Measurements from ENCODE around the gene METRNL. TPM values are rescaled to one million over a fixed set of nuclear protein-coding genes. Genes with fewer than 3 reads are reported as not detected.
A peak's percentile ranks its signal among the peaks of the same experiment; 100 is the strongest.
"Not testable (repeated sequence)": the region's sequence is repeated elsewhere in the genome, so short reads cannot be mapped to it uniquely, and the experiment has no call there.

The METRNL gene
- total RNA-seq, 1 donor from 2014 or later, result 131 TPM

GRCh38 chr17:83064021-83064731, 15.2 kb upstream of the METRNL start:
- DNase-seq (ENCODE audit: low spot score) (no peak), ATAC-seq (no peak)

GRCh38 chr17:83064732-83065659, 14.4 kb upstream of the METRNL start:
- DNase-seq (ENCODE audit: low spot score) (peak; percentile 66), ATAC-seq (no peak)
- intact Hi-C loops (cut with DNase I), result no loop called here

More at GRCh38 chr17:83064021-83064731, 15.2 kb upstream of the METRNL start:
- intact Hi-C loops (cut with DNase I), result no loop called here

GRCh38 chr17:83065660-83066542, 13.5 kb upstream of the METRNL start:
- intact Hi-C loops (cut with DNase I), result no loop called here
- ATAC-seq (no peak), DNase-seq (ENCODE audit: low spot score) (peak; percentile 57)

DNA sequence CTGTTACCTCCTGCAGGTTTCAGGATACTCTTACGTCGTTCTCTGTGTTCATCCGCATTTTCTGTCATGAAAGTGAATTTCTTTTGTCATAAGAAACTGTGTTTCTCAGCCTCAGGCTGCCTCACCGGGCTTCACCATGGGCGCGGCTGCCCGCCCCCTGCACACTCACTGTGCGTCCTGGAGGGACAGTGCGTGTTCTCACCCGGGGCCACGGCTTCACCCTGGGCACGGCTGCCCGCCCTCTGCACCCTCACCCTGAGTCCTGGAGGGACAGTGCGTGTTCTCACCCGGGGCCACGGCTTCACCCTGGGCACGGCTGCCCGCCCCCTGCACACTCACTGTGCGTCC, 12.9 kb upstream of the METRNL start:
- ATAC-seq; intact Hi-C loops (cut with DNase I); DNase-seq (ENCODE audit: low spot score): not testable (repeated sequence)

GRCh38 chr17:83067071-83067717, 12.2 kb upstream of the METRNL start:
- DNase-seq (ENCODE audit: low spot score) (peak; percentile 53), ATAC-seq (no peak)
- intact Hi-C loops (cut with DNase I), result no loop called here

- intact Hi-C loops (cut with DNase I), result no loop called here
- ATAC-seq (no peak), DNase-seq (ENCODE audit: low spot score) (peak; percentile 49)
These were observed 11.6 kb upstream of the METRNL start for GRCh38 chr17:83067718-83068261.

DNA sequence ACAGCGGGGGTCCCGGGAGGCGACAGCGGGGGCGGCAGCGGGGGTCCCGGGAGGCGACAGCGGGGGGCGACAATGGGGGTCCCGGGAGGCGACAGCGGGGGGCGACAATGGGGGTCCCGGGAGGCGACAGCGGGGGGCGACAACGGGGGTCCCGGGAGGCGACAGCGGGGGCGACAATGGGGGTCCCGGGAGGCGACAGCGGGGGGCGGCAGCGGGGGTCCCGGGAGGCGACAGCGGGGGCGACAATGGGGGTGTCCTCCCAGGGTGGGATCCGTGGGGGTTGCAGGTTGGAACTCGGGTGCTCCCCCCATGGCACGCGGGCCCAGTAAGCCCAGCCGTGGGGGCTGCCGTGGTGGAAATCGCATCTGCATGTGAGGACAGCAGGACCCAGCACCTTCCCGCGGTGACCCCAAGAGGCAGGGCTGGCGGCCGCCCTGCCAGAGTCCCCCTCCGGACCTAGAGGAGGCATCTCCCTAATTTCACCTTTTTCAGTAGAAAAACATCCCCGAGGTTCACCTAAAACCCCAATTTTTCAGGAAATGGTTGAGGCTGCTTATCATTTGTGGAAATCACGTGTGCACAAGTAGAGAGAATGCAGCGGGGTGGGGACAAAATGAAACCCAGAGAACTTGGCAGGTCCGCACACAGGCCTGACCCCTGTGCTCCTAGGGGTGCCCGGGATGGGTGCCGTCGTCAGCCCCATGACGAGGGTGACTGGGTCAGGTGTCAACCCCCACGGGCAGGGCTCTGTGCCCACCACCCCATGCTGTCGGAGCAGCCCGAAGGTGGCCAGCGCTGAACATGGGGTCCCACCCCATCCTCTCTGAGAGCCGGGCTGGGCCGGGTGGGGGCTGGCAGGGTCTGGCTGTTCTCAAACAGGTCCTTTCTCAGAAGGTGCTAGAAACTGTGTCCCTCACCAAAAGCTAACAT, 10.5 kb upstream of the METRNL start:
- intact Hi-C loops (cut with DNase I), result no loop called here
- ATAC-seq, result no peak
- peak; percentile 58 for DNase-seq (ENCODE audit: low spot score)

DNA sequence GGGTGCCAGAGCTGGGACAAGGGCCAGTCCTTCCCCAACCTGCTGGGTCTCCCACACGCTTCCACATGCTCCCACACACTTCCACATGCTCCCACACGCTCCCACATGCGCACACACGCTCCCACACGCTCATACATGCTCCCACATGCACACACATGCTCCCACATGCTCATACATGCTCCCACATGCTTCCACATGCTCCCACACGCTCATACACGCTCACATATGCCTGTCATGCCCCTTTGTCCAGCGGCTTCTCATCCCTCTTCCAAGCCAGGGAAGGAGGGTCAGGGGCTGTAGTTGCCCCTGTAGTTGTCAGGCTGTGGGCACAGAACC, 9.9 kb upstream of the METRNL start:
- intact Hi-C loops (cut with DNase I), result no loop called here
- no peak for ATAC-seq

DNA sequence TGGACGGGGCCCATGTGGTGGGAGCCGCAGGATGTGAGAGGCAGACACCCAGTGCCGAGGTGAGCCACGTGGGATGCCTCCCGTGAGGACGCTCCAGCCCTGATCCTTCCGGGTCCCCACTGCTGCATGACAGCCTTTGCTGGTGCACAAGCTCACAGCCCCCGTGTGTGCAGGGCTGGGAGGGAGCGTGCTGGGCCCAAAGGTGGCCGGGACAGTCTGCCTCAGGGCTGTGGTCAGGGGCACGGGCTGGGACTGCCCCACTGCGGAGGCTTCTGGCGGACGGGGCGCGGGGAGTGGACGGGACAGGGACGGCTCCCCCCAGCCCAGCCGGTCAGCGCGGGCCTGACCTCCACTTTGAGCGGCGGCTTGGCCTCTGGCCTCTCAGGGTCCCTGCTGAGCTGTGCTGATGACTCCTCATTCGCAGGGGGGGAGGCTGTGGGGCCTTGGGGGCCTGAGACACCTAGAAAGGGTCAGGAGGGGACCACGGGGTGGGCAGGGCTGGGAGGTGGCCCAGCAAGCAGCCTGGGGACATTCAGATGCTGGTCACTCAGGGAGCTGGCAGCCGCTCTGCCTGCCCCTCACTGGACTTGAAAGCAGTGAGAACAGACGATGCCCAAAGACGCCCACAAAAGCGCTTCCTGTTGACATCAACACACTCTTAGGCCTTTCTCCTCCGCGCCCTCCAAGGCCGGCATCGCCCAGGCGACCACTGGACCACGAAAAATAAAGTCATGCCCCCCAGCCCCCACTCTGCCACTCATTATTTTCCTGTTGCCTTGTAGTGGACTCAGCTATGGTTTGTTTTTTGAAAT, 9.3 kb upstream of the METRNL start:
- no peak for ATAC-seq
- intact Hi-C loops (cut with DNase I), result no loop called here
- DNase-seq (ENCODE audit: low spot score), result no peak

More for the DNA sequence above, 9.9 kb upstream of the METRNL start:
- DNase-seq (ENCODE audit: low spot score), result peak; percentile 42

DNA sequence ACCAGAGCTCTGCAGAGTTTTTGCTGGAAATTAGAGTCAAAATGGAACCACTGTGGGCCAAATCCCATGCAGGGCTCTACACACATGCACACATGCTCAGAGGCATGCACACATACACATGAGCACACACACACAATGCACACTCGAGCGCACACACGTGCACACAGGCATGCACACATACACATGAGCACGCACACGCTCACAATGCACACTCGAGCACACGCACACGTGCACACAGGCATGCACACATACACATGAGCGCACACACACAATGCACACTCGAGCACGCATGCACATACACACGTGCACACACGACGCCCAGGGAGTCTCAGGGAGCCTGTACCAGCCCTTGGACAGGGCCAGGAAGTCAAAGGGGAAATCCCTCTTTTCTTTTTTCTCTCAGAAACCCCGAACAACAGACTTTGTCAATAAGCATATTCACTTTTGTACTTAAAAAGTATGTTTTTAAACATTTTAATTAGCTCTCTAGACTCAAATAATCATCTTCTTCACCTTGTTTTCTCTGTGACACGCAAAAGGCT, 8.5 kb upstream of the METRNL start:
- intact Hi-C loops (cut with DNase I), result no loop called here
- DNase-seq (ENCODE audit: low spot score), result no peak
- no peak for ATAC-seq

- no peak for DNase-seq (ENCODE audit: low spot score)
- no peak for ATAC-seq
- intact Hi-C loops (cut with DNase I), result no loop called here
These were observed 8.0 kb upstream of the METRNL start for GRCh38 chr17:83071365-83071764.

DNA sequence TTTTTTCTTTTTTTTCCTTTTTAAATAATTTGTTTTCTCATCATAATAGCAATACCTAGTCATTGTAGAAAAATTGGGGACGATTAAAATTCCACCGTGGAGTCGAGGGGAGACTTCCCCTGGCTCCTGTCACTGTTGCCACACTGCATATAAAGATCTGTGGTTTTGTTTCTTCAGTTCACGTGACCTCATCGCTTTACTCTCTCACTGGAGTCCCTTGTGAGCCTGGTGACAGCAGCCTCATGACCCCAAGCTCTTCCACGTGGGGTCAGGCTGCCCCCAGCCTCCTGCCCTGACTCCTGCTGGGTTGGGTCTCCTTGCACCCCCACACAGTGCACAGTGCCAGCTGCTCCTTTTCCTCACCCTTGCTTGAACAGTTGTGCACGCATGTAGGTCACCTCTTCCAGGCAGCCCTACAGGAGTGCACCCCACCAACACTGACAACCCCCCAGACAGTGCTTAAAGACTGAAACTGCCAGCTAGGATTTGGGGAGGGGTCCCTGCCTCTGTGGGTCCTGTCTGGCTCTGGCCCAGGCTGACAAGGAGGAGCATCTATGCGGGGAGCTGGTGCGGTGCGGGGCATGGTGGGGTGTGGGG, 7.3 kb upstream of the METRNL start:
- DNase-seq (ENCODE audit: low spot score), result no peak
- ATAC-seq, result no peak
- intact Hi-C loops (cut with DNase I), result no loop called here

GRCh38 chr17:83072600-83073358, 6.6 kb upstream of the METRNL start:
- intact Hi-C loops (cut with DNase I), result no loop called here
- DNase-seq (ENCODE audit: low spot score) (no peak), ATAC-seq (no peak)

DNA sequence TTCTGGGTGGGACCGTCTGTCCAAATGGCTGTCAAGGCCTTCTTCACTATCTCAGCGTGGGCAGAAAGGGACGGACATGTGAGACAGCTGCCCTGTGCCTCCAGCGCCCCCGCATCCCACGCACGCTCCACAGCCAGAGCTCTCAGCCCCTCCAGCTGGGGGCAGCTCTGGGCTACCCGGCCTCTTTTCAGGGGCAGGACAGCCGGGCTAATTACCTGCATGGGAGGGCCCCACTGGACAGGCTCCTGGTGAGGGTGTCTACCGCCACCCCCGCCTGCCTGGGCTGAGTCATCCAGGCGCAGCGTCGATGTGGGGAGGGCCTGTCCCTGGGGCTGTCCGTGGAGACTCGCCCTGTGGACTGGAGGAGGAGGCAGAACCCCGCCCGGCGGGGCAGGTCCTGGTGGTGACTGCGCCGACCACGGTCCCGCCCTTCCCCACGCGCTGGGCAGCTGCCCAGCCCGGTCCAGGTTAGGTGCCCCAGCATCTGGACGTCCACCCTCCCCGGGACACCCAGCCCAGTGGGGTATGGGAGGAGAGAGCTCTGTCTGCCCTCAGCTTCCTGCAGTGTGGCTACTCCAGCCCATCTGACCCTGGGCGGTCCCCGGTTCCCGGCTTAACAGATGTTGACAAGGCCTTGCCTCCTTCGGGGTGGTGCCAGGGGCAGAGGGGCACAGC, 5.9 kb upstream of the METRNL start:
- DNase-seq (ENCODE audit: low spot score) (no peak), ATAC-seq (peak; percentile 20)
- intact Hi-C loops (cut with DNase I), result no loop called here
